CD14-positive monocyte (primary cell): ENCODE results near the gene WFDC2. TPM values are rescaled to one million over a fixed set of nuclear protein-coding genes. Genes with fewer than 3 reads are reported as not detected.

Experiments used
- DNase-seq, 3 donors: peaks; one replicate each; pipeline ENCODE4 v3.0.0-alpha.2; 2011 to 2022
- H2AFZ ChIP-seq: 2 replicates; pipeline ENCODE4 v1.6.0; 2012; ENCODE audit warnings: mild to moderate bottlenecking, low read depth, low read length, inconsistent platforms; ENCODE audit not compliant: insufficient read depth, poor library complexity, severe bottlenecking
- H3K27ac ChIP-seq, 2 donors: 1 replicate in 1 of 2; 2 replicates in 1 of 2; pipeline ENCODE4 v1.5.1; 2012 to 2013; ENCODE audit warnings: low read length in 2 of 2, control low read depth in 1 of 2, inconsistent platforms in 1 of 2, low read depth in 1 of 2, mild to moderate bottlenecking in 1 of 2
- H3K27me3 ChIP-seq, 2 donors: one replicate each; pipeline versions ENCODE4 v1.6.0 to v1.6.1; 2011 to 2013; ENCODE audit warnings: low read length in 2 of 2; ENCODE audit not compliant: control insufficient read depth in 2 of 2, insufficient read depth in 2 of 2
- H3K36me3 ChIP-seq, 2 donors: replicated peaks in 1 of 2; 1 replicate in 1 of 2; 2 replicates in 1 of 2; pipeline versions ENCODE4 v1.5.1 to v1.6.1; 2012 to 2013; ENCODE audit warnings: low read length in 2 of 2, control low read depth in 1 of 2, inconsistent platforms in 1 of 2, mild to moderate bottlenecking in 1 of 2; ENCODE audit not compliant: insufficient read depth in 2 of 2, control insufficient read depth in 1 of 2
- H3K4me1 ChIP-seq, 2 donors: 1 replicate in 1 of 2; 2 replicates in 1 of 2; pipeline versions ENCODE4 v1.5.1 to v1.6.1; 2012 to 2013; ENCODE audit warnings: low read length in 2 of 2, control low read depth in 1 of 2, inconsistent platforms in 1 of 2, mild to moderate bottlenecking in 1 of 2, moderate library complexity in 1 of 2; ENCODE audit not compliant: insufficient read depth in 2 of 2, control insufficient read depth in 1 of 2
- H3K4me2 ChIP-seq: replicated peaks from 2 replicates; pipeline ENCODE3; 2012; ENCODE audit warnings: low read length, moderate library complexity, mild to moderate bottlenecking; ENCODE audit not compliant: poor library complexity, severe bottlenecking; ENCODE audit errors: extremely low read depth
- H3K4me3 ChIP-seq, 3 experiments: fragments of 200-600 bp in 1 of 3; sonication (generic) in 1 of 3; replicated peaks in 1 of 3; 1 replicate in 2 of 3; 2 replicates in 1 of 3; pipeline ENCODE4 v1.5.1; 2011 to 2013; ENCODE audit warnings: low read length in 3 of 3, mild to moderate bottlenecking in 3 of 3, control low read depth in 2 of 3, low read depth in 2 of 3, inconsistent platforms in 1 of 3, moderate library complexity in 1 of 3
- H3K79me2 ChIP-seq: 2 replicates; pipeline ENCODE4 v1.6.0; 2012; ENCODE audit warnings: mild to moderate bottlenecking, control low read depth, inconsistent platforms, low read length, moderate library complexity; ENCODE audit not compliant: insufficient read depth
- H3K9ac ChIP-seq: 2 replicates; pipeline ENCODE4 v1.6.0; 2017; ENCODE audit warnings: low read length, mild to moderate bottlenecking; ENCODE audit not compliant: insufficient read depth, poor library complexity, severe bottlenecking
- H3K9me3 ChIP-seq, 2 donors: replicated peaks in 1 of 2; 1 replicate in 1 of 2; 2 replicates in 1 of 2; pipeline versions ENCODE4 v1.5.1 to v1.6.1; 2012 to 2013; ENCODE audit warnings: low read length in 2 of 2, control low read depth in 1 of 2; ENCODE audit not compliant: control insufficient read depth in 1 of 2, insufficient read depth in 1 of 2
- H4K20me1 ChIP-seq: 2 replicates; pipeline ENCODE4 v1.6.0; 2012; ENCODE audit warnings: mild to moderate bottlenecking, low read length, control low read depth, moderate library complexity; ENCODE audit not compliant: insufficient read depth
- H3K27ac Mint-ChIP-seq, 7 donors: one replicate each; pipeline ENCODE4 v1.8.0; 2020; ENCODE audit warnings: mild to moderate bottlenecking in 7 of 7, mixed read lengths in 7 of 7, moderate library complexity in 6 of 7, inconsistent platforms in 2 of 7
- H3K27me3 Mint-ChIP-seq, 3 donors: one replicate each; pipeline ENCODE4 v1.8.0; 2021 to 2022; ENCODE audit warnings: low read depth in 3 of 3, mild to moderate bottlenecking in 3 of 3, mixed read lengths in 3 of 3, moderate library complexity in 3 of 3, inconsistent platforms in 1 of 3
- H3K36me3 Mint-ChIP-seq, 2 donors: one replicate each; pipeline ENCODE4 v1.8.0; 2020; ENCODE audit warnings: mixed read lengths in 2 of 2, inconsistent platforms in 1 of 2, mild to moderate bottlenecking in 1 of 2
- H3K4me1 Mint-ChIP-seq: one replicate; pipeline ENCODE4 v1.8.0; 2020; ENCODE audit warnings: mild to moderate bottlenecking, mixed read lengths
- H3K4me3 Mint-ChIP-seq, 2 donors: one replicate each; pipeline ENCODE4 v1.8.0; 2020; ENCODE audit warnings: mild to moderate bottlenecking in 2 of 2, mixed read lengths in 2 of 2, moderate library complexity in 1 of 2
- H3K9me3 Mint-ChIP-seq, 7 donors: one replicate each; pipeline ENCODE4 v1.8.0; 2020 to 2022; ENCODE audit warnings: mixed read lengths in 7 of 7, mild to moderate bottlenecking in 6 of 7, moderate library complexity in 6 of 7, inconsistent platforms in 2 of 7
- CTCF ChIP-seq: fragments of 200-600 bp; IDR thresholded peaks from one replicate; pipeline ENCODE4 v1.8.0; 2022; ENCODE audit warnings: antibody characterized with exemption, mild to moderate bottlenecking
- WGBS: methylation state at CpG from one replicate; pipeline ENCODE4 v1.1.5; 2013; ENCODE audit warnings: missing lambda C conversion rate; ENCODE audit not compliant: insufficient coverage; 5-methylcytosine and 5-hydroxymethylcytosine counted together
- intact Hi-C, 2 donors: fragments of 100-400 bp; cut with micrococcal nuclease; formaldehyde crosslinking; loops; one replicate each; pipeline versions ENCODE4 v1.15.0 to v1.15.1; 2023
- polyA plus RNA-seq, 3 donors: library from polyadenylated mRNA; depleted of rRNA in 1 of 3; unstranded in 2 of 3; stranded (reverse) in 1 of 3; fragments of 300-500 nt in 2 of 3; fragments of >200 nt in 1 of 3; fragmentation: Illumina TruSeq in 2 of 3; gene quantifications; 1 replicate in 2 of 3; 2 replicates in 1 of 3; pipeline ENCODE4 v1.2.3, GENCODE V29; 2012 to 2021

WFDC2 gene
- polyA plus RNA-seq, 3 donors, result not detected

- no peak overlapping the region for H3K27ac Mint-ChIP-seq
- H3K9me3 Mint-ChIP-seq, result peaks cover 0 to 9% (median 2%) of the 10 kb centered on the region in 7 donors
- Histone ChIP-seq H3K9me3 (peaks cover 0 to 6% of the 10 kb centered on the region in 2 donors), H3K79me2 (no peaks in the 10 kb centered on the region), H3K36me3 (no peaks in the 10 kb centered on the region), H4K20me1 (no peaks in the 10 kb centered on the region), H3K27me3 (peaks cover 0 to 17% of the 10 kb centered on the region in 2 donors), H3K9ac (no peak overlapping the region), H3K4me2 (no peak overlapping the region), H2AFZ (no peak overlapping the region), H3K27ac (no peak overlapping the region), H3K4me3 (no peak overlapping the region), H3K4me1 (no peaks in the 10 kb centered on the region)
- no peak overlapping the region for H3K4me3 Mint-ChIP-seq
- no peaks in the 10 kb centered on the region for H3K36me3 Mint-ChIP-seq
- WGBS, result 93% methylated on average over 6 of the region's 7 CpGs
- H3K4me1 Mint-ChIP-seq, result no peaks in the 10 kb centered on the region
- H3K27me3 Mint-ChIP-seq, result peaks cover 9 to 22% (median 14%) of the 10 kb centered on the region in 3 donors
- no peak for TF ChIP-seq CTCF
- no peak for DNase-seq
- intact Hi-C loops, result no loop called here
Measured at GRCh38 chr20:45479822-45480221, 10.3 kb downstream of the WFDC2 start.

GRCh38 chr20:45484676-45485075 lies 15.1 kb downstream of the WFDC2 start:
- Histone ChIP-seq H3K9me3 (no peaks in the 10 kb centered on the region), H3K36me3 (no peaks in the 10 kb centered on the region), H3K27ac (no peak overlapping the region), H2AFZ (no peak overlapping the region), H3K4me1 (no peaks in the 10 kb centered on the region), H3K79me2 (no peaks in the 10 kb centered on the region), H4K20me1 (no peaks in the 10 kb centered on the region), H3K27me3 (peaks cover 3 to 30% of the 10 kb centered on the region in 2 donors), H3K4me2 (no peak overlapping the region), H3K9ac (no peak overlapping the region), H3K4me3 (no peak overlapping the region)
- H3K9me3 Mint-ChIP-seq, result no peaks in the 10 kb centered on the region
- no peaks in the 10 kb centered on the region for H3K4me1 Mint-ChIP-seq
- intact Hi-C loops, result no loop called here
- peaks cover 21 to 39% (median 39%) of the 10 kb centered on the region in 3 donors for H3K27me3 Mint-ChIP-seq
- H3K4me3 Mint-ChIP-seq, result peak overlapping the region in 1 of 2 donors; percentile 28
- DNase-seq, result no peak
- WGBS, result 100% methylated on average over 2 of the region's 6 CpGs
- no peaks in the 10 kb centered on the region for H3K36me3 Mint-ChIP-seq
- H3K27ac Mint-ChIP-seq, result no peak overlapping the region
- TF ChIP-seq CTCF, result no peak
